ENCODE data around the gene ANKRD55.

- TF ChIP-seq, protein P1, sequence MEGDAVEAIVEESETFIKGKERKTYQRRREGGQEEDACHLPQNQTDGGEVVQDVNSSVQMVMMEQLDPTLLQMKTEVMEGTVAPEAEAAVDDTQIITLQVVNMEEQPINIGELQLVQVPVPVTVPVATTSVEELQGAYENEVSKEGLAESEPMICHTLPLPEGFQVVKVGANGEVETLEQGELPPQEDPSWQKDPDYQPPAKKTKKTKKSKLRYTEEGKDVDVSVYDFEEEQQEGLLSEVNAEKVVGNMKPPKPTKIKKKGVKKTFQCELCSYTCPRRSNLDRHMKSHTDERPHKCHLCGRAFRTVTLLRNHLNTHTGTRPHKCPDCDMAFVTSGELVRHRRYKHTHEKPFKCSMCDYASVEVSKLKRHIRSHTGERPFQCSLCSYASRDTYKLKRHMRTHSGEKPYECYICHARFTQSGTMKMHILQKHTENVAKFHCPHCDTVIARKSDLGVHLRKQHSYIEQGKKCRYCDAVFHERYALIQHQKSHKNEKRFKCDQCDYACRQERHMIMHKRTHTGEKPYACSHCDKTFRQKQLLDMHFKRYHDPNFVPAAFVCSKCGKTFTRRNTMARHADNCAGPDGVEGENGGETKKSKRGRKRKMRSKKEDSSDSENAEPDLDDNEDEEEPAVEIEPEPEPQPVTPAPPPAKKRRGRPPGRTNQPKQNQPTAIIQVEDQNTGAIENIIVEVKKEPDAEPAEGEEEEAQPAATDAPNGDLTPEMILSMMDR (IDR thresholded peaks at IDR 0.05; ENCODE audit: low read length) = no peak
- TF ChIP-seq EZH2 (optimal IDR thresholded peaks at IDR 0.05; ENCODE audit: low read depth, low read length) (no peak), EZH2phosphoT487 (IDR thresholded peaks at IDR 0.05; ENCODE audit: low read length) (no peak)
Observed at GRCh38 chr5:56208681-56209080, 24.4 kb downstream of the ANKRD55 start.
